Common myeloid progenitor, CD34-positive (primary cell): ENCODE data around the gene ARSK.
"Not testable (repeated sequence)": the region's sequence is repeated elsewhere in the genome, so short reads cannot be mapped to it uniquely, and the experiment has no call there.

Source experiments
- CTCF ChIA-PET: fragments of 350-600 bp; sonication (Branson Sonifier 250); formaldehyde crosslinking; loops from one replicate; lab custom pipeline; 2021; ENCODE audit warnings: antibody characterized with exemption; lab: Charles Lee
- POLR2A ChIA-PET: fragments of 350-600 bp; sonication (Branson Sonifier 250); formaldehyde crosslinking; loops from one replicate; lab custom pipeline; 2021; ENCODE audit warnings: antibody characterized with exemption; lab: Charles Lee
- DNase-seq, 3 donors: peaks; one replicate each; pipeline versions ENCODE4 v3.0.0 to v3.0.0-alpha.2; 2013
- H3K27ac ChIP-seq, 2 experiments: 1 replicate in 1 of 2; 2 replicates in 1 of 2; pipeline ENCODE4 v1.7.0; 2013; ENCODE audit warnings: inconsistent platforms in 2 of 2, low read length in 2 of 2, mild to moderate bottlenecking in 2 of 2, low read depth in 1 of 2, moderate library complexity in 1 of 2; ENCODE audit not compliant: severe bottlenecking in 2 of 2, insufficient read depth in 1 of 2, poor library complexity in 1 of 2
- H3K27me3 ChIP-seq, 5 experiments: replicated peaks in 2 of 5; 1 replicate in 3 of 5; 2 replicates in 2 of 5; pipeline versions ENCODE4 v1.6.1 to v1.7.0; 2013; ENCODE audit warnings: low read length in 4 of 5, mild to moderate bottlenecking in 2 of 5, moderate library complexity in 2 of 5, inconsistent platforms in 1 of 5; ENCODE audit not compliant: insufficient read depth in 5 of 5, control insufficient read depth in 4 of 5
- H3K36me3 ChIP-seq, 4 experiments: 1 replicate in 2 of 4; 2 replicates in 2 of 4; pipeline versions ENCODE4 v1.6.1 to v1.7.0; 2013; ENCODE audit warnings: low read length in 3 of 4, control low read depth in 1 of 4, mild to moderate bottlenecking in 1 of 4; ENCODE audit not compliant: control insufficient read depth in 4 of 4, insufficient read depth in 4 of 4
- H3K4me1 ChIP-seq, 4 experiments: 1 replicate in 3 of 4; 2 replicates in 1 of 4; pipeline versions ENCODE4 v1.6.1 to v1.7.1; 2013; ENCODE audit warnings: low read length in 3 of 4, mild to moderate bottlenecking in 3 of 4, control low read depth in 1 of 4, inconsistent platforms in 1 of 4, moderate library complexity in 1 of 4; ENCODE audit not compliant: control insufficient read depth in 4 of 4, insufficient read depth in 4 of 4; ENCODE audit errors: control extremely low read depth in 1 of 4
- H3K4me3 ChIP-seq, 7 experiments: 1 replicate in 4 of 7; 2 replicates in 3 of 7; pipeline versions ENCODE4 v1.5.1 to v1.7.0; 2013; ENCODE audit warnings: mild to moderate bottlenecking in 7 of 7, low read length in 6 of 7, moderate library complexity in 6 of 7, inconsistent platforms in 2 of 7, low read depth in 2 of 7, control low read depth in 1 of 7; ENCODE audit not compliant: insufficient read depth in 4 of 7, control insufficient read depth in 1 of 7; ENCODE audit errors: extremely low read depth in 1 of 7
- H3K9me3 ChIP-seq, 5 experiments: 1 replicate in 4 of 5; 2 replicates in 1 of 5; pipeline versions ENCODE4 v1.6.1 to v1.7.1; 2013; ENCODE audit warnings: low read length in 4 of 5, mild to moderate bottlenecking in 2 of 5, inconsistent platforms in 1 of 5, low read depth in 1 of 5, moderate library complexity in 1 of 5; ENCODE audit not compliant: control insufficient read depth in 4 of 5, insufficient read depth in 2 of 5; ENCODE audit errors: control extremely low read depth in 1 of 5
- WGBS: methylation state at CpG from one replicate; pipeline ENCODE4 v1.1.5; 2013; ENCODE audit not compliant: insufficient coverage; 5-methylcytosine and 5-hydroxymethylcytosine counted together

ARSK gene

GRCh38 chr5:95631991-95632675 lies 77.2 kb downstream of the ARSK start:
- peak in 2 of 3 donors; percentile 66 to 80 for DNase-seq
- H3K4me3 ChIP-seq, result no peak overlapping the region
- H3K27me3 ChIP-seq, result no peaks in the 10 kb centered on the region
- POLR2A ChIA-PET, result no interaction called here
- 66% methylated on average over 3 of the region's 4 CpGs for WGBS
- H3K36me3 ChIP-seq, result no peaks in the 10 kb centered on the region
- peaks cover 0 to 3% (median 0%) of the 10 kb centered on the region in 5 experiments for H3K9me3 ChIP-seq
- no peak overlapping the region for H3K27ac ChIP-seq
- H3K4me1 ChIP-seq, result peaks cover 0 to 4% (median 0%) of the 10 kb centered on the region in 4 experiments
- CTCF ChIA-PET, result interaction anchor here (1.7 to 2.2 kb wide), 3 partner anchors 9 to 15 kb away, joined by 5 to 14 read pairs (median 5); partner anchors contain the start of gene RFESD

- no CpG with 5 or more reads among the region's 2 CpGs for WGBS
- H3K36me3 ChIP-seq, POLR2A ChIA-PET, H3K9me3 ChIP-seq, H3K27ac ChIP-seq, H3K27me3 ChIP-seq, H3K4me3 ChIP-seq, DNase-seq, H3K4me1 ChIP-seq: not testable (repeated sequence)
- CTCF ChIA-PET, result interaction anchor here (2.0 to 2.2 kb wide), 2 partner anchors 10 kb away, joined by 5 to 14 read pairs; no protein-coding TSS in a partner anchor
These were observed 78.0 kb downstream of the ARSK start for GRCh38 chr5:95632942-95633341.

DNA sequence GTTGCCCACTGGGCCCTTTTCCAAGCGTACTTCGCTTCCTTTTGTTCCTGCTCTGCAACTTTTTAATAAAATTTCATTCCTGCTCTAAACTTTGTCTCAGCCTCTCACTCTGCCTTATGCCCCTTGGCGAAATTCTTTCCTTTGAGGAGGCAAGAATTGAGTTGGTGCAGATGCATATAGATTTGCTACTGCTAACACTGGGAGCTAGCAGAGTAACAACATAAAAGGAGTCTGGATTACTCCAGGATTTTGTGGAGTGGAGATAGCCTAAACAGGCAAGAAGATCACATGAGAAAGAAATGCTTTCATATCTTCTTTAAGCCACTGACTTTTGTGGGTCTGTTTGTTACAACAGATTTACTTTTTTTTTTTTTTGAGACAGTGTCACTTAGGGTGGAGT lies 78.8 kb downstream of the ARSK start:
- no peaks in the 10 kb centered on the region for H3K27me3 ChIP-seq
- peaks cover 0 to 3% (median 0%) of the 10 kb centered on the region in 5 experiments for H3K9me3 ChIP-seq
- H3K27ac ChIP-seq, result no peak overlapping the region
- no peak for DNase-seq
- ChIA-PET CTCF (no interaction called here), POLR2A (no interaction called here)
- 100% methylated on average over 3 of the region's 3 CpGs for WGBS
- H3K36me3 ChIP-seq, result no peaks in the 10 kb centered on the region
- no peak overlapping the region for H3K4me3 ChIP-seq
- peaks cover 0 to 4% (median 0%) of the 10 kb centered on the region in 4 experiments for H3K4me1 ChIP-seq

GRCh38 chr5:95634081-95634480 lies 79.2 kb downstream of the ARSK start:
- Histone ChIP-seq H3K27ac (no peak overlapping the region), H3K4me3 (no peak overlapping the region), H3K36me3 (no peaks in the 10 kb centered on the region), H3K4me1 (peaks cover 0 to 4% (median 0%) of the 10 kb centered on the region in 4 experiments), H3K9me3 (peaks cover 0 to 3% (median 0%) of the 10 kb centered on the region in 5 experiments), H3K27me3 (no peaks in the 10 kb centered on the region)
- POLR2A ChIA-PET, result no interaction called here
- DNase-seq, result no peak
- CTCF ChIA-PET, result no interaction called here
- 90% methylated on average over 2 of the region's 3 CpGs for WGBS

DNA sequence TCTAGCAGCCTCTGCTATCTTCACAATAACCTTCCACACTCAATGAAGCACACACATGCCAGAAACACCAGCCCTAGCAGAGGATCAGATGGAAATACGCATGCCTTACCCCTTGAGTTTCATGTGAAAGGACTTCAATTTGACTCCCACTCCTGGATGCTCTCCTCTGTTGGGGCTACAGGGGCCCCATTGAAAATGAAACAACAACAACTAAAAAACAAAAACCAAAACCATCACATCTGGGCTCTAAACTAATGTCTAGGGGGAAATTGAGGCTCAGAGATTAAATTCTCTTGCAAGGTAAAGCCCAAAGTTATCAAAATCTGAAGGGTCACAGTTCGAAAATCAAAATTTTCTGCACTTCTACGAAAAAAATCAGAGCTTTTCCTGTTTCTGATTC lies 83.7 kb downstream of the ARSK start:
- Histone ChIP-seq H3K27me3 (no peaks in the 10 kb centered on the region), H3K4me3 (no peak overlapping the region), H3K36me3 (no peaks in the 10 kb centered on the region), H3K27ac (no peak overlapping the region), H3K4me1 (no peaks in the 10 kb centered on the region), H3K9me3 (no peaks in the 10 kb centered on the region)
- DNase-seq, result no peak
- ChIA-PET CTCF (no interaction called here), POLR2A (no interaction called here)
- 69% methylated on average over 3 of the region's 3 CpGs for WGBS

GRCh38 chr5:95641741-95642220 lies 86.9 kb downstream of the ARSK start:
- Histone ChIP-seq H3K9me3 (no peaks in the 10 kb centered on the region), H3K4me1 (peaks cover 0 to 8% (median 2%) of the 10 kb centered on the region in 4 experiments), H3K27ac (no peak overlapping the region), H3K36me3 (no peaks in the 10 kb centered on the region), H3K4me3 (no peak overlapping the region), H3K27me3 (no peaks in the 10 kb centered on the region)
- whole genome bisulfite sequencing, result 100% methylated on average over 1 of the region's 5 CpGs
- CTCF ChIA-PET, result interaction anchor here (0.6 to 3.8 kb wide), 14 partner anchors 11 to 217 kb away, joined by 3 to 22 read pairs (median 3); no protein-coding TSS in a partner anchor
- POLR2A ChIA-PET, result interaction anchor here (0.5 kb wide), 1 partner anchor 24 kb away, joined by 5 read pairs; no protein-coding TSS in a partner anchor
- no peak for DNase-seq

- DNase-seq, result no peak
- WGBS, result 99% methylated on average over 7 of the region's 7 CpGs
- Histone ChIP-seq H3K4me3 (no peak overlapping the region), H3K27ac (no peak overlapping the region), H3K9me3 (no peaks in the 10 kb centered on the region), H3K27me3 (no peaks in the 10 kb centered on the region), H3K36me3 (no peaks in the 10 kb centered on the region), H3K4me1 (peaks cover 10 to 21% (median 14%) of the 10 kb centered on the region in 4 experiments)
- ChIA-PET CTCF (interaction anchor here (0.9 to 3.8 kb wide), 12 partner anchors 9 to 204 kb away, joined by 3 to 27 read pairs (median 6); no protein-coding TSS in a partner anchor), POLR2A (no interaction called here)
These were observed 88.3 kb downstream of the ARSK start for GRCh38 chr5:95643152-95643551.
